ENCODE results near the gene TBC1D13. TPM values are rescaled to one million over a fixed set of nuclear protein-coding genes. Genes with fewer than 3 reads are reported as not detected.
A peak's percentile ranks its signal among the peaks of the same experiment; 100 is the strongest.

The TBC1D13 gene
- total RNA-seq, 1 experiment from 2014 or later, result 21.6 TPM

DNA sequence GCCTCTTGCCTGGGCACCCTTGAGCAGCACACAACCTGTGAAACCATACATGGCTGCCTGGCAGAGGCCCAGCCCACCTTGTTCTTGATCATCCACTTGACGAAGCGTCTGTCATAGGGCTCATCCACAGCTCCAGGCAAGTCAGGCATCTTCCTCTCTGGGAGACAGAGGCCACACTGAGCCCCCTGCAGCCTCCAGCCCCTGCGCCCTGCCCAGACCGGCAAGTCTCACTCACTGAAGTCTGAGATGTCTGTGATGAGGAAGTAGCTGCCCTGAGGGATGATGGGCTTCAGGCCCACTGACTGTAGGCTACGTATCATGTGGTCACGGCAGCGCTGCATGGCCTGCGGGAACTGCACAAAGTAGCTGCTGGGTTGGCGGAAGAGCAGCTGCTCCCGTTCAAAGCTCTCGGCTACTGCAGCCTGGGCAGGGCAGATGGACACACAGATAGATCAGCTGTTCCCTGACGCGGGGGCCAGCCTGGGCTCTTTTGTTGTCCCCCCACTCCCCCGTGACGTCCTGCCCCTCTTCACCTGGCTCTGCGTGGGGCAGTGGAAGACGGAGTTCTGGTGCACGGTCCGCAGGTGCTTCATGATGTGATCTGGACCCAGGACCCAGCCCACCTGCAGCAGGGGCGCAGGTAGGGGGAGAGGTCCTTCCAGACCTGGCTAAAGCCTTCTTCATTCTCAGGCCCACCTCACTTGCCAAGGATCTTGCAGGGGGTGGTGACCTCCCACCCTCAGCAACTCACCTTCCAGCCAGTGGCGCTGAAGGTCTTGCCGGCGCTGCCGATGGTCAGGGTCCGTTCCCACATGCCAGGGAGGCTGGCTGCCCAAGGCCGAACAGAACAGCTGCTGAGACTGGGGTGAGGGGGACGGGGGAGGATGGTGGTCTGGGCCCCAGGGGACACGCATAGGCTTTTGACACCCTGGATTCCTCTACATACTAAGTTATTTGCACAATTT is 48.5 kb downstream of the TBC1D13 start (continued):
- TF ChIP-seq, protein P1, sequence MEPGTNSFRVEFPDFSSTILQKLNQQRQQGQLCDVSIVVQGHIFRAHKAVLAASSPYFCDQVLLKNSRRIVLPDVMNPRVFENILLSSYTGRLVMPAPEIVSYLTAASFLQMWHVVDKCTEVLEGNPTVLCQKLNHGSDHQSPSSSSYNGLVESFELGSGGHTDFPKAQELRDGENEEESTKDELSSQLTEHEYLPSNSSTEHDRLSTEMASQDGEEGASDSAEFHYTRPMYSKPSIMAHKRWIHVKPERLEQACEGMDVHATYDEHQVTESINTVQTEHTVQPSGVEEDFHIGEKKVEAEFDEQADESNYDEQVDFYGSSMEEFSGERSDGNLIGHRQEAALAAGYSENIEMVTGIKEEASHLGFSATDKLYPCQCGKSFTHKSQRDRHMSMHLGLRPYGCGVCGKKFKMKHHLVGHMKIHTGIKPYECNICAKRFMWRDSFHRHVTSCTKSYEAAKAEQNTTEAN (CRISPR knock-in tag; IDR thresholded peaks at IDR 0.05), result no peak
- TF ChIP-seq, protein P2, sequence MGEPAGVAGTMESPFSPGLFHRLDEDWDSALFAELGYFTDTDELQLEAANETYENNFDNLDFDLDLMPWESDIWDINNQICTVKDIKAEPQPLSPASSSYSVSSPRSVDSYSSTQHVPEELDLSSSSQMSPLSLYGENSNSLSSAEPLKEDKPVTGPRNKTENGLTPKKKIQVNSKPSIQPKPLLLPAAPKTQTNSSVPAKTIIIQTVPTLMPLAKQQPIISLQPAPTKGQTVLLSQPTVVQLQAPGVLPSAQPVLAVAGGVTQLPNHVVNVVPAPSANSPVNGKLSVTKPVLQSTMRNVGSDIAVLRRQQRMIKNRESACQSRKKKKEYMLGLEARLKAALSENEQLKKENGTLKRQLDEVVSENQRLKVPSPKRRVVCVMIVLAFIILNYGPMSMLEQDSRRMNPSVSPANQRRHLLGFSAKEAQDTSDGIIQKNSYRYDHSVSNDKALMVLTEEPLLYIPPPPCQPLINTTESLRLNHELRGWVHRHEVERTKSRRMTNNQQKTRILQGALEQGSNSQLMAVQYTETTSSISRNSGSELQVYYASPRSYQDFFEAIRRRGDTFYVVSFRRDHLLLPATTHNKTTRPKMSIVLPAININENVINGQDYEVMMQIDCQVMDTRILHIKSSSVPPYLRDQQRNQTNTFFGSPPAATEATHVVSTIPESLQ (CRISPR knock-in tag; IDR thresholded peaks at IDR 0.05), result no peak
- TF ChIP-seq ZNF396 (CRISPR knock-in tag; IDR thresholded peaks at IDR 0.05; ENCODE audit: borderline replicate concordance), result no peak

DNA sequence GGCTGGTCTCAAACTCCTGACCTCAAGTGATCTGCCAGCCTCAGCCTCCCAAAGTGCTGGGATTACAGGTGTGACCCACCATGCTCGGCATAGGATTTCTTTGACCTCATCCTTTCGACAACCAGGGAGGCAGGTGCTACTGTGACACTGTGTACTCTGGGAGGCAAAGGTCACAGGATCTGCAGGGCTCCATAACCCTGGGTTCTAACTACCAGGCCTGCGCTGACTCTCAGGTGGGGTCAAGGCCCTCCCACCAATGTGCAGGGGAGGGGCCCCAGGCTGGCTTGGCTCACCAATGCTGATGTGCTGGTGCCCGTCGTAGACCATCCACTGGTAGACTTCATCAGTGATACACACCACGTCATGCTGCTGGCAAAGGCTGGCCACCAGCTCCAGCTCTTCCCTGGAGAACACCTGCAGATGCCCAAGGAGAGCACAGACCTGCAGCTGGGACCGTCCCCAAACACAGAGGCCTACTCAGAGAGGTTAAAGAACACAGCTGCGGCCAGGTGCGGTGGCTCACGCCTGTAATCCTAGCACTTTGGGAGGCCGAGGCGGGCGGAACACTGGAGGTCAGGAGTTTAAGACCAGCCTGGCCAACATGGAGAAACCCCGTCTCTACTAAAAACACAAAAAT is 49.6 kb downstream of the TBC1D13 start:
- CTCF ChIA-PET, result no interaction called here
- Mint-ChIP-seq H3K4me1 (no peaks in the 10 kb centered on the region), H3K27me3 (ENCODE audit: low read depth) (no peaks in the 10 kb centered on the region), H3K36me3 (peaks cover 42% of the 10 kb centered on the region), H3K9me3 (no peaks in the 10 kb centered on the region), H3K4me3 (no peak overlapping the region), H3K27ac (no peak overlapping the region)
- DNase-seq (ENCODE audit: low spot score) (no peak), ATAC-seq (no peak)
- POLR2A ChIA-PET, result no interaction called here
- no peak for TF ChIP-seq TP53 (CRISPR knock-in tag; IDR thresholded peaks at IDR 0.05)
- TF ChIP-seq NR2C2 (CRISPR knock-in tag; IDR thresholded peaks at IDR 0.05), result no peak
- TF ChIP-seq FOXP1 (CRISPR knock-in tag; IDR thresholded peaks at IDR 0.05; ENCODE audit: borderline replicate concordance), result no peak

DNA sequence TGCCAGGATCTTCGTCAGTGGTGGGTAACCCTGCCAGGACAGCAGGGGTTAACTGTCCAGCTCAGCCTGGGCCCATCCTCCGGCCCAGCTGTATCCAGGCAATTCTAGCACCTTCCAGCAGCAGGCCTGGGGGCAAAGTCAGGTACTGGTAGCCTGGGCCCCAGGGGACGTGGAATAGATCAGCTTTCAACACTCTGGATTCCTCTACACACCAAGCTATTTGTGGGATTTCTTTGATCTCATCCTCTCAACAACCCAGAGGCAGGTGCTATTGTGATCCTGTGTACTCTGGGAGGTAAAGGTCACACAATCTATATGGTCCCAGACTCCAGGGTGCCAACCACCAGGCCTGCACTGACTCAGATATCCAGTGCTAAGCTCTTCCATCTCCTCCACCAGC is 51.3 kb downstream of the TBC1D13 start:
- Mint-ChIP-seq H3K36me3 (peaks cover 38% of the 10 kb centered on the region), H3K4me1 (no peaks in the 10 kb centered on the region), H3K4me3 (no peak overlapping the region), H3K9me3 (no peaks in the 10 kb centered on the region), H3K27me3 (ENCODE audit: low read depth) (no peaks in the 10 kb centered on the region), H3K27ac (no peak overlapping the region)
- TF ChIP-seq HMGA2 (CRISPR knock-in tag; IDR thresholded peaks at IDR 0.05) (no peak), GABPB1 (CRISPR knock-in tag; IDR thresholded peaks at IDR 0.05) (0 out of 2 replicates have a peak, but pooled peaks have one; percentile 18)
- ChIA-PET POLR2A (interaction anchor here (0.5 to 0.6 kb wide), 2 partner anchors 111 to 114 kb away, joined by 4 to 12 read pairs; no protein-coding TSS in a partner anchor), CTCF (interaction anchor here (0.5 to 1.7 kb wide), 3 partner anchors 20 to 216 kb away, joined by 4 to 6 read pairs (median 4); partner anchors contain the start of genes ENDOG and SH3GLB2)
- DNase-seq (ENCODE audit: low spot score) (no peak), ATAC-seq (no peak)

DNA sequence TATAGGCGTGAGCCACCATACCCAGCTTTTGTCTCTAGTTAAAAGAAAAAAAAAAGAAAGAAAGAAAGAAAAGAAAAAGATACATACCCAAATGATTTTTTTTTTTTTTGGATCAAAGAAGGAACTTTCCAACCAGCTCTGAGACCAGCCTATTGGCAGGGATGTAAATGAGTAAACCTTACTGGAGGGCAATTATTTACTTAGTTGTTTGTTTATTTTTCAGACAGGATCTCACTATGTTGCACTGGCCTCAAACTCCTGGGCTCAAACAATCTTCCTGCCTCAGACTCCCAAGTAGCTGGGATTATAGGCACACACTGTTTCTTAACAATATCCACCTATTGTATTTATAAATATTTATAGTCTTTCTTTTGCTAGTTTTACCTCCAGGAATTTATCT is 53.5 kb downstream of the TBC1D13 start:
- Mint-ChIP-seq H3K9me3 (no peaks in the 10 kb centered on the region), H3K27me3 (ENCODE audit: low read depth) (no peaks in the 10 kb centered on the region), H3K4me3 (no peak overlapping the region), H3K4me1 (no peaks in the 10 kb centered on the region), H3K27ac (no peak overlapping the region), H3K36me3 (peaks cover 26% of the 10 kb centered on the region)
- ATAC-seq (no peak), DNase-seq (ENCODE audit: low spot score) (no peak)
- ChIA-PET POLR2A (no interaction called here), CTCF (interaction anchor here (0.6 kb wide), 1 partner anchor 87 kb away, joined by 3 read pairs; no protein-coding TSS in a partner anchor)
- TF ChIP-seq, protein P3, sequence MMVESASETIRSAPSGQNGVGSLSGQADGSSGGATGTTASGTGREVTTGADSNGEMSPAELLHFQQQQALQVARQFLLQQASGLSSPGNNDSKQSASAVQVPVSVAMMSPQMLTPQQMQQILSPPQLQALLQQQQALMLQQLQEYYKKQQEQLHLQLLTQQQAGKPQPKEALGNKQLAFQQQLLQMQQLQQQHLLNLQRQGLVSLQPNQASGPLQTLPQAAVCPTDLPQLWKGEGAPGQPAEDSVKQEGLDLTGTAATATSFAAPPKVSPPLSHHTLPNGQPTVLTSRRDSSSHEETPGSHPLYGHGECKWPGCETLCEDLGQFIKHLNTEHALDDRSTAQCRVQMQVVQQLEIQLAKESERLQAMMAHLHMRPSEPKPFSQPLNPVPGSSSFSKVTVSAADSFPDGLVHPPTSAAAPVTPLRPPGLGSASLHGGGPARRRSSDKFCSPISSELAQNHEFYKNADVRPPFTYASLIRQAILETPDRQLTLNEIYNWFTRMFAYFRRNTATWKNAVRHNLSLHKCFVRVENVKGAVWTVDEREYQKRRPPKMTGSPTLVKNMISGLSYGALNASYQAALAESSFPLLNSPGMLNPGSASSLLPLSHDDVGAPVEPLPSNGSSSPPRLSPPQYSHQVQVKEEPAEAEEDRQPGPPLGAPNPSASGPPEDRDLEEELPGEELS (CRISPR knock-in tag; IDR thresholded peaks at IDR 0.05), result no peak
- TF ChIP-seq ZNF396 (CRISPR knock-in tag; IDR thresholded peaks at IDR 0.05; ENCODE audit: borderline replicate concordance), result no peak
- no peak for TF ChIP-seq SOX15 (CRISPR knock-in tag; IDR thresholded peaks at IDR 0.05)
- TF ChIP-seq EMX1 (CRISPR knock-in tag; IDR thresholded peaks at IDR 0.05), result no peak
- no peak for TF ChIP-seq ZNF263 (CRISPR knock-in tag; IDR thresholded peaks at IDR 0.05; ENCODE audit: low read depth)
- no peak for TF ChIP-seq ZNF138 (CRISPR knock-in tag; conservative IDR thresholded peaks at IDR 0.05)
- TF ChIP-seq ZNF121 (CRISPR knock-in tag; IDR thresholded peaks at IDR 0.05), result no peak
- TF ChIP-seq, protein P1 (CRISPR knock-in tag; IDR thresholded peaks at IDR 0.05), result no peak
- TF ChIP-seq, protein P4, sequence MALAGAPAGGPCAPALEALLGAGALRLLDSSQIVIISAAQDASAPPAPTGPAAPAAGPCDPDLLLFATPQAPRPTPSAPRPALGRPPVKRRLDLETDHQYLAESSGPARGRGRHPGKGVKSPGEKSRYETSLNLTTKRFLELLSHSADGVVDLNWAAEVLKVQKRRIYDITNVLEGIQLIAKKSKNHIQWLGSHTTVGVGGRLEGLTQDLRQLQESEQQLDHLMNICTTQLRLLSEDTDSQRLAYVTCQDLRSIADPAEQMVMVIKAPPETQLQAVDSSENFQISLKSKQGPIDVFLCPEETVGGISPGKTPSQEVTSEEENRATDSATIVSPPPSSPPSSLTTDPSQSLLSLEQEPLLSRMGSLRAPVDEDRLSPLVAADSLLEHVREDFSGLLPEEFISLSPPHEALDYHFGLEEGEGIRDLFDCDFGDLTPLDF (CRISPR knock-in tag; IDR thresholded peaks at IDR 0.05), result no peak
- TF ChIP-seq, protein P5, sequence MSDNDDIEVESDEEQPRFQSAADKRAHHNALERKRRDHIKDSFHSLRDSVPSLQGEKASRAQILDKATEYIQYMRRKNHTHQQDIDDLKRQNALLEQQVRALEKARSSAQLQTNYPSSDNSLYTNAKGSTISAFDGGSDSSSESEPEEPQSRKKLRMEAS (CRISPR knock-in tag; IDR thresholded peaks at IDR 0.05), result no peak
- TF ChIP-seq NFATC4 (CRISPR knock-in tag; IDR thresholded peaks at IDR 0.05), result no peak
- TF ChIP-seq JUN (CRISPR knock-in tag; IDR thresholded peaks at IDR 0.05), result no peak

All from WTC11 (cell line).